Measurements from ENCODE around the gene TRAF7. TPM values are rescaled to one million over a fixed set of nuclear protein-coding genes. Genes with fewer than 3 reads are reported as not detected.

The TRAF7 gene
- total and polyA plus RNA-seq, 2 donors (not counting 1 experiment from before 2014, with no cell fraction given): 46.1 to 50.9 TPM

- 99% methylated on average over 4 of the region's 4 CpGs for WGBS (ENCODE audit: insufficient coverage)
Observed at GRCh38 chr16:2173916-2174315, 18.3 kb downstream of the TRAF7 start.

More at GRCh38 chr16:2173916-2174315, 18.3 kb downstream of the TRAF7 start:
- Histone ChIP-seq H3K9me3 (ENCODE audit: control extremely low read depth in 1 of 3, control insufficient read depth in 2 of 3, insufficient read depth in 1 of 3, low read length in 2 of 3) (no peaks in the 10 kb centered on the region), H3K79me2 (ENCODE audit: control insufficient read depth, insufficient read depth, low read length) (peaks cover 13% of the 10 kb centered on the region), H3K4me1 (ENCODE audit: control insufficient read depth in 2 of 2, insufficient read depth in 2 of 2, low read length in 2 of 2) (no peaks in the 10 kb centered on the region), H3K4me2 (replicated peaks; ENCODE audit: low read depth, low read length, poor library complexity, severe bottlenecking) (no peak overlapping the region), H3K27ac (ENCODE audit: low read length in 2 of 2) (no peak overlapping the region), H2AFZ (ENCODE audit: insufficient read depth, low read depth, low read length, poor library complexity, severe bottlenecking) (no peak overlapping the region), H3K4me3 (ENCODE audit: control extremely low read depth in 1 of 5, extremely low read depth in 1 of 5, insufficient read depth in 1 of 5, low read depth in 2 of 5, low read length in 4 of 5) (no peak overlapping the region), H3K36me3 (replicated peaks in 1 of 2; ENCODE audit: control extremely low read depth in 1 of 2, control insufficient read depth in 1 of 2, extremely low read depth in 1 of 2, insufficient read depth in 2 of 2, low read length in 1 of 2) (peaks cover 0 to 32% of the 10 kb centered on the region in 2 experiments), H4K20me1 (ENCODE audit: control insufficient read depth, insufficient read depth, low read length, poor library complexity, severe bottlenecking) (no peaks in the 10 kb centered on the region), H3K27me3 (replicated peaks in 1 of 4; ENCODE audit: control extremely low read depth in 1 of 4, control insufficient read depth in 3 of 4, insufficient read depth in 4 of 4, low read length in 3 of 4) (no peaks in the 10 kb centered on the region), H3K9ac (ENCODE audit: low read length) (no peak overlapping the region)
- Mint-ChIP-seq H3K9me3 (ENCODE audit: insufficient read depth) (no peaks in the 10 kb centered on the region), H3K4me1 (no peaks in the 10 kb centered on the region), H3K27ac (no peak overlapping the region), H3K27me3 (no peaks in the 10 kb centered on the region), H3K4me3 (no peak overlapping the region)
- TF ChIP-seq CTCF (IDR thresholded peaks at IDR 0.05) (no peak), EZH2 (IDR thresholded peaks at IDR 0.05; ENCODE audit: borderline replicate concordance, insufficient read depth, low read depth, low read length, poor library complexity, severe bottlenecking) (no peak)
- DNase-seq (no peak), ATAC-seq (ENCODE audit: low read depth) (no peak)
- intact Hi-C loops (cut with micrococcal nuclease): no loop called here
- ChIA-PET POLR2A (no interaction called here), CTCF (no interaction called here)
